K562 (cell line): ENCODE data around the gene NRROS. TPM values are rescaled to one million over a fixed set of nuclear protein-coding genes. Genes with fewer than 3 reads are reported as not detected.

ENCODE experiments used
- BRD4 ChIP-seq: fragments of 200-600 bp; sonication (generic); IDR thresholded peaks from 2 replicates; pipeline ENCODE4 v1.6.1; 2017; ENCODE audit warnings: inconsistent platforms
- COPS2 ChIP-seq: fragments of 450-650 bp; conservative IDR thresholded peaks from 2 replicates; pipeline ENCODE4 v1.6.1; 2016; ENCODE audit warnings: mild to moderate bottlenecking, moderate library complexity
- E2F8 ChIP-seq: fragments of 450-650 bp; IDR thresholded peaks from 2 replicates; pipeline ENCODE4 v1.7.1; 2018; ENCODE audit warnings: mild to moderate bottlenecking, low read depth; ENCODE audit not compliant: partially characterized antibody
- EGR1 ChIP-seq: fragments of 450-650 bp; conservative IDR thresholded peaks from 2 replicates; pipeline ENCODE4 v1.6.1; 2017; ENCODE audit warnings: mild to moderate bottlenecking
- FOXO4 ChIP-seq: fragments of 450-650 bp; formaldehyde crosslinking; IDR thresholded peaks from 2 replicates; pipeline ENCODE4 v1.4.0; 2020; ENCODE audit warnings: mild to moderate bottlenecking, moderate library complexity
- MEIS2 ChIP-seq: fragments of 450-650 bp; IDR thresholded peaks from 2 replicates; pipeline ENCODE4 v1.6.1; 2014; ENCODE audit warnings: mild to moderate bottlenecking; ENCODE audit not compliant: partially characterized antibody
- NFE2L1 ChIP-seq: fragments of 450-650 bp; IDR thresholded peaks from 2 replicates; pipeline ENCODE4 v1.6.1; 2016; ENCODE audit warnings: missing genetic modification characterization, low read depth, mild to moderate bottlenecking, missing compliant biosample characterization, moderate library complexity, borderline replicate concordance
- RBM17 ChIP-seq: fragments of 200-400 bp; formaldehyde crosslinking; IDR thresholded peaks from 2 replicates; pipeline ENCODE4 v1.6.1; 2017; ENCODE audit warnings: low read depth, mild to moderate bottlenecking, low read length, borderline replicate concordance
- TCF15 ChIP-seq: fragments of 250-450 bp; sonication (Bioruptor Pico); IDR thresholded peaks from 2 replicates; pipeline ENCODE4 v1.8.0; 2022; ENCODE audit warnings: moderate library complexity, mild to moderate bottlenecking, inconsistent platforms
- TRIM24 ChIP-seq, 2 experiments: fragments of 450-650 bp; IDR thresholded peaks; 2 replicates each; pipeline ENCODE4 v1.6.1; 2016
- ZNF318 ChIP-seq, 2 experiments: fragments of 450-650 bp; IDR thresholded peaks; 2 replicates each; pipeline ENCODE4 v1.6.1; 2016; ENCODE audit warnings: mild to moderate bottlenecking in 2 of 2, borderline replicate concordance in 1 of 2, low read depth in 1 of 2, moderate library complexity in 1 of 2
- ZNF586 ChIP-seq: fragments of 450-650 bp; formaldehyde crosslinking; conservative IDR thresholded peaks from 2 replicates; pipeline ENCODE4 v1.4.0; 2020; ENCODE audit warnings: mild to moderate bottlenecking, moderate library complexity
- polyA plus RNA-seq, 8 experiments: library from polyadenylated mRNA; depleted of rRNA in 4 of 8; stranded (reverse) in 5 of 8; unstranded in 3 of 8; fragments of >200 nt; fragmentation: Nextera tagmentation in 2 of 8; fragmentation: Illumina TruSeq in 1 of 8; extraction: Ambion mirVana in 2 of 8; extraction: Trizol in 1 of 8; gene quantifications; 2 replicates each; pipeline versions ENCODE4 v1.2.1 to v1.2.3, GENCODE V29; 2011 to 2014; ENCODE audit warnings: inconsistent platforms in 1 of 8, missing spikeins in 1 of 8
- total RNA-seq, 7 experiments: library from RNA; depleted of rRNA in 6 of 7; stranded (reverse); fragments of >200 nt in 6 of 7; fragmentation: Illumina TruSeq in 2 of 7; extraction: Trizol in 2 of 7; gene quantifications; 2 replicates each; pipeline versions ENCODE4 v1.2.1 to v1.2.3, GENCODE V29; 2011 to 2021; ENCODE audit warnings: low replicate concordance in 1 of 7

Gene NRROS
- total and polyA plus RNA-seq, 9 of the 15 experiments (the other 6 are each of a cell fraction or from before 2014, with no cell fraction given) = 0.34 to 13.8 (median 3.8) TPM

- no peak for TF ChIP-seq ZNF318 (IDR thresholded peaks at IDR 0.05; ENCODE audit: borderline replicate concordance in 1 of 2, low read depth in 1 of 2)
- peak; percentile 97 for TF ChIP-seq EGR1
- no peak for TF ChIP-seq BRD4
- TF ChIP-seq FOXO4 (CRISPR knock-in tag) = no peak
- TF ChIP-seq COPS2 = no peak
- TF ChIP-seq TCF15 (CRISPR knock-in tag) = no peak
- peak; percentile 31 to 80; a peak in 3 of 4 replicates for TF ChIP-seq TRIM24 (IDR thresholded peaks at IDR 0.05)
- TF ChIP-seq E2F8 = no peak
- TF ChIP-seq MEIS2 = no peak
- TF ChIP-seq RBM17 = no peak
- no peak for TF ChIP-seq NFE2L1
- no peak for TF ChIP-seq ZNF586 (CRISPR knock-in tag)
Observed at GRCh38 chr3:196694941-196695848, 55.7 kb downstream of the NRROS start (continued).
